Measurements from ENCODE around the gene CLCN7.

Gene CLCN7

GRCh38 chr16:1401061-1401757 is 73.6 kb downstream of the CLCN7 start:
- TF ChIP-seq CTCF (IDR thresholded peaks at IDR 0.05; ENCODE audit: low read depth, low read length, missing control alignments): no peak
- no peak for DNase-seq (ENCODE audit: low read depth)
- no peak overlapping the region for H3K4me3 ChIP-seq (ENCODE audit: low read depth, low read length)

GRCh38 chr16:1398826-1399581 is 75.8 kb downstream of the CLCN7 start:
- DNase-seq (ENCODE audit: low read depth): no peak
- no peak for TF ChIP-seq CTCF (IDR thresholded peaks at IDR 0.05; ENCODE audit: low read depth, low read length, missing control alignments)
- H3K4me3 ChIP-seq (ENCODE audit: low read depth, low read length): no peak overlapping the region

GRCh38 chr16:1398351-1398750 is 76.5 kb downstream of the CLCN7 start:
- no peak overlapping the region for H3K4me3 ChIP-seq (ENCODE audit: low read depth, low read length)
- DNase-seq (ENCODE audit: low read depth): no peak
- TF ChIP-seq CTCF (IDR thresholded peaks at IDR 0.05; ENCODE audit: low read depth, low read length, missing control alignments): no peak

GRCh38 chr16:1397779-1398178 is 77.0 kb downstream of the CLCN7 start:
- H3K4me3 ChIP-seq (ENCODE audit: low read depth, low read length): no peak overlapping the region
- no peak for DNase-seq (ENCODE audit: low read depth)
- no peak for TF ChIP-seq CTCF (IDR thresholded peaks at IDR 0.05; ENCODE audit: low read depth, low read length, missing control alignments)

GRCh38 chr16:1395444-1396031 is 79.3 kb downstream of the CLCN7 start:
- no peak for DNase-seq (ENCODE audit: low read depth)
- H3K4me3 ChIP-seq (ENCODE audit: low read depth, low read length): no peak overlapping the region
- TF ChIP-seq CTCF (IDR thresholded peaks at IDR 0.05; ENCODE audit: low read depth, low read length, missing control alignments): no peak
